Astrocyte of the cerebellum (primary cell): ENCODE results near the gene PTPN14.

Source experiments
- DNase-seq: peaks from one replicate; pipeline ENCODE4 v3.0.0-alpha.2; 2011; ENCODE audit warnings: low read depth
- H3K4me3 ChIP-seq: 2 replicates; pipeline ENCODE4 v1.5.1; 2011; ENCODE audit warnings: mild to moderate bottlenecking, low read depth, low read length, moderate library complexity
- CTCF ChIP-seq: IDR thresholded peaks from 2 replicates; pipeline ENCODE4 v1.5.1; 2012; ENCODE audit warnings: low read length, low read depth, moderate library complexity, mild to moderate bottlenecking; ENCODE audit errors: missing control alignments
- in situ Hi-C: cut with HindIII; loops from 2 replicates; pipeline ENCODE4 v1.10.0; 2017; ENCODE audit warnings: low sequenced_read_pairs

PTPN14 gene

GRCh38 chr1:214541693-214542092 lies 9.7 kb downstream of the PTPN14 start:
- DNase-seq, result no peak
- no peak for TF ChIP-seq CTCF
- H3K4me3 ChIP-seq, result no peak overlapping the region
- in situ Hi-C loops, result loop anchor here (10.0 kb wide), 1 partner anchor 47 kb away; no protein-coding TSS in a partner anchor

GRCh38 chr1:214541206-214541605 lies 10.2 kb downstream of the PTPN14 start:
- no peak for TF ChIP-seq CTCF
- H3K4me3 ChIP-seq, result no peak overlapping the region
- in situ Hi-C loops, result loop anchor here (10.0 kb wide), 1 partner anchor 46 kb away; no protein-coding TSS in a partner anchor
- DNase-seq, result no peak

GRCh38 chr1:214540324-214540723 lies 11.1 kb downstream of the PTPN14 start:
- no peak overlapping the region for H3K4me3 ChIP-seq
- no peak for DNase-seq
- in situ Hi-C loops, result loop anchor here (10.0 kb wide), 1 partner anchor 46 kb away; no protein-coding TSS in a partner anchor
- TF ChIP-seq CTCF, result no peak

GRCh38 chr1:214538496-214538895 lies 12.9 kb downstream of the PTPN14 start:
- in situ Hi-C loops, result no loop called here
- DNase-seq, result no peak
- H3K4me3 ChIP-seq, result no peak overlapping the region
- TF ChIP-seq CTCF, result no peak

GRCh38 chr1:214537872-214538473 lies 13.4 kb downstream of the PTPN14 start:
- in situ Hi-C loops, result no loop called here

GRCh38 chr1:214537219-214537618 lies 14.2 kb downstream of the PTPN14 start:
- no peak for TF ChIP-seq CTCF
- in situ Hi-C loops, result no loop called here
- no peak for DNase-seq
- H3K4me3 ChIP-seq, result no peak overlapping the region

More at GRCh38 chr1:214537872-214538473, 13.4 kb downstream of the PTPN14 start:
- H3K4me3 ChIP-seq, result no peak overlapping the region
- TF ChIP-seq CTCF, result no peak
- no peak for DNase-seq
